HG02610 (cell line): ENCODE measurements around the gene SCN2A.
A peak's percentile ranks its signal among the peaks of the same experiment; 100 is the strongest.

ENCODE experiments used
- ATAC-seq: cut with Tn5 transposase; IDR thresholded peaks from one replicate; pipeline ENCODE4 v1.9.1; 2021; ENCODE audit warnings: mild to moderate bottlenecking, moderate library complexity; ENCODE audit not compliant: unreplicated experiment

SCN2A gene

GRCh38 chr2:165239230-165239629, at the start of gene SCN2A:
Gene SCN2A (plus strand): TSS chr2:165239414. CDS start chr2:165295824, 56,410 bp downstream.
- ATAC-seq, result no peak

GRCh38 chr2:165191096-165191728, 48.0 kb upstream of the SCN2A start:
- no peak for ATAC-seq

- ATAC-seq, result peak; percentile 20
These were observed 46.5 kb upstream of the SCN2A start for GRCh38 chr2:165192729-165193128.

GRCh38 chr2:165193178-165193777, 45.9 kb upstream of the SCN2A start:
- ATAC-seq, result peak; percentile 98

- no peak for ATAC-seq
These were observed 42.8 kb upstream of the SCN2A start for GRCh38 chr2:165196411-165196810.

GRCh38 chr2:165197346-165197745, 41.9 kb upstream of the SCN2A start:
- ATAC-seq, result no peak

- ATAC-seq, result no peak
These were observed 41.0 kb upstream of the SCN2A start for GRCh38 chr2:165198181-165198580.

GRCh38 chr2:165202239-165202638, 37.0 kb upstream of the SCN2A start:
- ATAC-seq, result no peak

- peak; percentile 59 for ATAC-seq
These were observed 35.3 kb upstream of the SCN2A start, which contains the start of gene SCN3A for GRCh38 chr2:165203689-165204559. Gene SCN3A (minus strand): TSS chr2:165204050. CDS start chr2:165176394, 27,656 bp downstream.

- ATAC-seq, result no peak
These were observed 33.3 kb upstream of the SCN2A start for GRCh38 chr2:165205865-165206264.

- ATAC-seq, result no peak
These were observed 31.1 kb upstream of the SCN2A start for GRCh38 chr2:165208094-165208493.

GRCh38 chr2:165214093-165214492, 25.1 kb upstream of the SCN2A start:
- ATAC-seq, result no peak

GRCh38 chr2:165219481-165219880, 19.7 kb upstream of the SCN2A start:
- no peak for ATAC-seq

GRCh38 chr2:165224941-165225340, 14.3 kb upstream of the SCN2A start:
- ATAC-seq, result no peak

- ATAC-seq, result no peak
These were observed 11.6 kb upstream of the SCN2A start for GRCh38 chr2:165227571-165227970.

GRCh38 chr2:165237056-165237455, 2.2 kb upstream of the SCN2A start:
- no peak for ATAC-seq

GRCh38 chr2:165238295-165238694, 919 bp upstream of the SCN2A start:
- no peak for ATAC-seq

GRCh38 chr2:165239856-165240515, 772 bp downstream of the SCN2A start:
- no peak for ATAC-seq

GRCh38 chr2:165240916-165241315, 1.7 kb downstream of the SCN2A start:
- no peak for ATAC-seq

- ATAC-seq, result no peak
These were observed 6.0 kb downstream of the SCN2A start for GRCh38 chr2:165245081-165245793.

GRCh38 chr2:165248238-165248637, 9.0 kb downstream of the SCN2A start:
- ATAC-seq, result no peak
